ENCODE results near the gene PPBP.

Gene PPBP

DNA sequence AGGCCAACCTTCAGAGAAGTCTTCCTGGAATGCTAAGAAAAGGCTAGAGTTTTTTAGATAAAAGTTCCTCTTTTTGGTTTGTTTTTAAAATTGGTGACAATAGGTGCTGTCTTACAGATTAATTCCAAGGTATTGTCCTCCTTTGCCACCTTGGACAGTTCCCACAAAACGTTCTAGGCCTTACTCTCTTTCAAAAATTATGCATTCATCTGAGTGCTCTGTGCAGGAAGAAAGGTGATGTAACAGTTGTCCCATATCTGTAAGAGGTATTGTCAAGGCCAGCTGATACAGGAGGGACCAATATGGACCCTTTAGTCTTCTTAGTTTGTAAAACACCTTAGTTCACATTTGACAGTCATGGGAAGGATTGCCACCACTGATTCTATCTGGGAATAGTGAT is 26.3 kb upstream of the PPBP start:
- H3K4me3 ChIP-seq (replicated peaks; ENCODE audit: low read depth, low read length), result no peak overlapping the region
- no peak for DNase-seq (ENCODE audit: extremely low read depth, low read depth)
- TF ChIP-seq, protein P1, sequence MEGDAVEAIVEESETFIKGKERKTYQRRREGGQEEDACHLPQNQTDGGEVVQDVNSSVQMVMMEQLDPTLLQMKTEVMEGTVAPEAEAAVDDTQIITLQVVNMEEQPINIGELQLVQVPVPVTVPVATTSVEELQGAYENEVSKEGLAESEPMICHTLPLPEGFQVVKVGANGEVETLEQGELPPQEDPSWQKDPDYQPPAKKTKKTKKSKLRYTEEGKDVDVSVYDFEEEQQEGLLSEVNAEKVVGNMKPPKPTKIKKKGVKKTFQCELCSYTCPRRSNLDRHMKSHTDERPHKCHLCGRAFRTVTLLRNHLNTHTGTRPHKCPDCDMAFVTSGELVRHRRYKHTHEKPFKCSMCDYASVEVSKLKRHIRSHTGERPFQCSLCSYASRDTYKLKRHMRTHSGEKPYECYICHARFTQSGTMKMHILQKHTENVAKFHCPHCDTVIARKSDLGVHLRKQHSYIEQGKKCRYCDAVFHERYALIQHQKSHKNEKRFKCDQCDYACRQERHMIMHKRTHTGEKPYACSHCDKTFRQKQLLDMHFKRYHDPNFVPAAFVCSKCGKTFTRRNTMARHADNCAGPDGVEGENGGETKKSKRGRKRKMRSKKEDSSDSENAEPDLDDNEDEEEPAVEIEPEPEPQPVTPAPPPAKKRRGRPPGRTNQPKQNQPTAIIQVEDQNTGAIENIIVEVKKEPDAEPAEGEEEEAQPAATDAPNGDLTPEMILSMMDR (IDR thresholded peaks at IDR 0.05; ENCODE audit: low read depth, low read length, missing control alignments), result no peak

DNA sequence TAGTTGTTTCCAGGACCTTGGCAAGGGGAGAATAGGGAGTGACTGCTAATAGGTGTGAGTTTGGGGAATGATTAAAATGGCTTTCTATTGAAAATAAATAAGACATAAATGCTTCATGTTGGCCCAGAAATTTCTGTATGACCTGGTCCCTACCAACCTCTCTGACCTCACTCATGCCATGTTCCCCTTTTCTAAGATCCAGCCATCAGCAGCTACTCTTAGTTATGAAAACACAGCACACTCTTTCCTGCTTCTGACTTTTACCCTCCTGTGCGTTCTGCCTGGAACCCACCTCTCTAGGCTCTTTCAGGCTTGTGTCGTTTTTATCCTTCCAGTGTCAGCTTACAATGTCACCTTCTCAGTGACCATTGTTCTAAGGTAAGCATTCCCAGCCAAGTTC is 25.3 kb upstream of the PPBP start:
- TF ChIP-seq, protein P1 (IDR thresholded peaks at IDR 0.05; ENCODE audit: low read depth, low read length, missing control alignments), result no peak
- H3K4me3 ChIP-seq (replicated peaks; ENCODE audit: low read depth, low read length), result no peak overlapping the region
- no peak for DNase-seq (ENCODE audit: extremely low read depth, low read depth)

DNA sequence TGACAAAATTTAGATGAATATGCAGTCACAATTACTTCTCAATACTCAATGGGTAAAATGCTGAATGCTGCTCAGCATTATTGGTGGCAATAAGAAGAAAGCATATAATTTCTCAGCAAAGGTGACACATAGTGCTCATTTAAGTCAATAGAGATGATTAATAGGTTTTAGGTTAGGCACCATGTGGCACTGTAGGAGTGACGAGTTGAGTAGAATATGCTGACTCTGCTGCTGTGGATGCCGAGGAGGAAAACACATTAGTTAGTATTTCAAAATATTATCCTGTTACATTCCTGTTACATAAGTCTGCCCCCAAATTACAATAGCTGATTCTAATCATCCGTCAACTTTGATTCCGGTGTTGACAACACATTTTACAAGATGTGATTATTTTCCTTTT is 24.1 kb upstream of the PPBP start:
- DNase-seq (ENCODE audit: extremely low read depth, low read depth), result no peak
- H3K4me3 ChIP-seq (replicated peaks; ENCODE audit: low read depth, low read length), result no peak overlapping the region
- TF ChIP-seq, protein P1 (IDR thresholded peaks at IDR 0.05; ENCODE audit: low read depth, low read length, missing control alignments), result no peak

DNA sequence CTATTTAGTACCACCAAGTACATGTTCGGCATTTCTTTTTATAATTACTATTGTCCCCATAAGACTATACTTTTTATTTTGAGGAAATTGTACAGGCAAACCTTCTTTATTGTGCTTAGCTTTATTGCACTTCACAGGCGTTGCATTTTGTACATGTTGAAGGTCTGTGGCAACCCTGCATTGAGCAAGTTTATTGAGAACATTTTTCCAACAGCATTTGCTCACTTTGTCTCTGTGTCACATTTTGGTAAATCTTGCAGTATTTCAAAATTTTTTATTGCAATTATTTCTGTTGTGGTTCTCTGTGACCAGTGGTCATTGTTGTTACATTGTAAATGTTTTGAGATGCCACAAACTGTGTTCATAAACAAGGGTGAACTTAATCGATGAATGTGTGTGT is 21.3 kb upstream of the PPBP start:
- TF ChIP-seq, protein P1 (IDR thresholded peaks at IDR 0.05; ENCODE audit: low read depth, low read length, missing control alignments), result no peak
- H3K4me3 ChIP-seq (replicated peaks; ENCODE audit: low read depth, low read length), result no peak overlapping the region
- DNase-seq (ENCODE audit: extremely low read depth, low read depth), result no peak

DNA sequence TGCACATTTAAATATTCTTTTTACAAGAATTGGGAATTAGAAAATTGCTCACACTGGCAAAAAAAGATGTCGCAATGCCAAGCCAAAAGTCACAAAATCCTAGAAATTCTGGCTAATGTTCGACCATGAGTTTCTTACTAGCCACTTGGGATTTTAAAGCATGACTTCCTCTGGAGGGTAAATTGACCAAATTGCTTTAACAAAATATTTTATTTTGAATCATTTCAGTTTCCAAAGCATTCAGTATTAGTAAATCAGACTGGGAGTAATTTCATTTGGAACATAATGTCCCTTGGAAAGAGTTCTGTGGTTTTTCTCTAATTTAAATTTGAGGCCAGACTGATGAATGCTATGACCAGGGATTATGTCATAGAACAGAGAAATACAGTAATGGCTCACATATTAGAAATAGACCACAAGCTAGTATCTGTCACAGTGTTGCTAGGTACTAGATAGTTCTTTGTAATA is 18.1 kb upstream of the PPBP start:
- TF ChIP-seq, protein P1 (IDR thresholded peaks at IDR 0.05; ENCODE audit: low read depth, low read length, missing control alignments), result no peak
- no peak overlapping the region for H3K4me3 ChIP-seq (replicated peaks; ENCODE audit: low read depth, low read length)
- no peak for DNase-seq (ENCODE audit: extremely low read depth, low read depth)

DNA sequence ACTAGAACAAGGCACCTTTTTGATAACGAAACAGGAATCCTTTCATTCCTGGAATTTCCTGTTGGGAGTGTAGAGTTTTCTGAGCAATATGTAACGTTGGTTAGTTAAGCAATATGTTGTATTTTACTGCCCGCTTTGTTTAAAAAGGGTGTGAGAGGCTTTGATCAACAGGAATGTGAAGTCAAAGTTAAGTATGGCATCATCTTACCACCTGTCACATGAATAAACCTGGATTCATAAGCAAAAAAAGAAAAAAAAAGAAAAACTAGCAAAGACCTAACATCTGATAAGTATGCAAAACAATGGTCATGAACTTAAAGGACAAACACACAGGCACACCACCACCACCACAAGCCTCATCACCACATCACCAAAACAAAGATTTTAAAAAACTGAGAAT is 17.5 kb upstream of the PPBP start:
- TF ChIP-seq, protein P1 (IDR thresholded peaks at IDR 0.05; ENCODE audit: low read depth, low read length, missing control alignments), result no peak
- DNase-seq (ENCODE audit: extremely low read depth, low read depth), result no peak
- no peak overlapping the region for H3K4me3 ChIP-seq (replicated peaks; ENCODE audit: low read depth, low read length)

DNA sequence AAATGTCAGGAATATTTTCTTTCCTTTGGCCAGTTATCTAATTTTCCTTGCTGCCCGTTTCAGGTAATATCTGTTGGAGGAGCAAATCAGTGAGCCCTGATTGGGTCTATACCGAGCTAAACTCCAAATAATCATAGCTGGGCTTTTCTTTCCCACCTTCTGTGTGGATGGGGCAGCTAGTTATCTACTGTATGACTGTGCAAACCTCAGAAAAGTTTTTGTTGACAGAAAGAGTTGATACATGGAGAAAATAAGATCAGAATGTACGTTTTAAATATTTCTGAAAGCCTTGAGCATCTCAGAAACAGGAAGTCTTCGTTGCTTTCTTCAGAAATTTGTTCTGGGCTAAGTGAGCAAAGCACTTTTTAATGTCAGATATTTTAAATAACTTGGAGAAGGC is 16.7 kb upstream of the PPBP start:
- no peak overlapping the region for H3K4me3 ChIP-seq (replicated peaks; ENCODE audit: low read depth, low read length)
- TF ChIP-seq, protein P1 (IDR thresholded peaks at IDR 0.05; ENCODE audit: low read depth, low read length, missing control alignments), result no peak
- DNase-seq (ENCODE audit: extremely low read depth, low read depth), result no peak

All from HFF-Myc (cell line).